H1 (cell line): ENCODE measurements around the gene ZSCAN10. TPM values are rescaled to one million over a fixed set of nuclear protein-coding genes. Genes with fewer than 3 reads are reported as not detected.

Source experiments
- CTCF ChIA-PET: fragments of 300-600 bp; sonication (Branson Sonifier 250); formaldehyde crosslinking; loops from one replicate; lab custom pipeline; 2021; ENCODE audit not compliant: partially characterized antibody; lab: Charles Lee
- POLR2A ChIA-PET: fragments of 300-600 bp; sonication (Branson Sonifier 250); formaldehyde crosslinking; loops from one replicate; lab custom pipeline; 2021; ENCODE audit warnings: inconsistent platforms; ENCODE audit not compliant: partially characterized antibody; lab: Charles Lee
- DNase-seq, 2 experiments: peaks; one replicate each; pipeline versions ENCODE4 v3.0.0 to v3.0.0-alpha.2; 2010 to 2022; ENCODE audit warnings: low spot score in 2 of 2, low read depth in 1 of 2, mixed read lengths in 1 of 2
- FAIRE-seq: peaks from 2 replicates; lab custom pipeline; 2011; peaks lifted over from hg19 to GRCh38; lab: Jason Lieb, UNC
- H2AFZ ChIP-seq: 2 replicates; pipeline ENCODE4 v1.8.1; 2012; ENCODE audit warnings: low read length, inconsistent platforms
- H2AK5ac ChIP-seq: 2 replicates; pipeline ENCODE4 v1.6.1; 2013; ENCODE audit warnings: low read depth, low read length
- H2BK120ac ChIP-seq: replicated peaks from 2 replicates; pipeline ENCODE3; 2013; ENCODE audit warnings: low read depth, low read length, inconsistent platforms
- H2BK12ac ChIP-seq: 2 replicates; pipeline ENCODE4 v1.6.1; 2013; ENCODE audit warnings: low read depth, low read length
- H2BK15ac ChIP-seq: 2 replicates; pipeline ENCODE4 v1.6.1; 2013; ENCODE audit warnings: low read length
- H2BK20ac ChIP-seq: 2 replicates; pipeline ENCODE4 v1.6.1; 2013; ENCODE audit warnings: low read length
- H2BK5ac ChIP-seq: 2 replicates; pipeline ENCODE4 v1.6.1; 2013; ENCODE audit warnings: low read depth, low read length
- H3K14ac ChIP-seq: 2 replicates; pipeline ENCODE4 v1.6.1; 2013; ENCODE audit warnings: inconsistent platforms; ENCODE audit not compliant: insufficient read length
- H3K18ac ChIP-seq: 2 replicates; pipeline ENCODE4 v1.6.1; 2013; ENCODE audit warnings: low read length; ENCODE audit errors: extremely low read depth
- H3K23ac ChIP-seq: 2 replicates; pipeline ENCODE4 v1.6.1; 2013; ENCODE audit warnings: inconsistent platforms; ENCODE audit not compliant: insufficient read length
- H3K23me2 ChIP-seq: 2 replicates; pipeline ENCODE4 v1.6.1; 2013; ENCODE audit warnings: low read depth, low read length
- H3K27ac ChIP-seq: 2 replicates; pipeline ENCODE4 v1.6.1; 2011; ENCODE audit warnings: low read depth, low read length, inconsistent platforms
- H3K27me3 ChIP-seq, 4 experiments: replicated peaks in 1 of 4; 1 replicate in 1 of 4; 2 replicates in 3 of 4; pipeline versions ENCODE4 v1.6.1 to v1.8.1; 2011 to 2013; ENCODE audit warnings: low read length in 3 of 4, mild to moderate bottlenecking in 3 of 4, inconsistent platforms in 2 of 4, mixed read lengths in 2 of 4, moderate library complexity in 1 of 4; ENCODE audit not compliant: control insufficient read depth in 3 of 4, insufficient read depth in 3 of 4; ENCODE audit errors: extremely low read depth in 1 of 4
- H3K36me3 ChIP-seq, 4 experiments: 2 replicates each; pipeline versions ENCODE4 v1.6.1 to v1.8.1; 2011 to 2013; ENCODE audit warnings: mild to moderate bottlenecking in 4 of 4, low read length in 3 of 4, moderate library complexity in 2 of 4, control low read depth in 1 of 4, inconsistent platforms in 1 of 4; ENCODE audit not compliant: insufficient read depth in 4 of 4, control insufficient read depth in 2 of 4
- H3K4ac ChIP-seq: replicated peaks from 2 replicates; pipeline ENCODE3; 2013; ENCODE audit warnings: low read length, low read depth, mixed read lengths, inconsistent platforms; ENCODE audit not compliant: insufficient read length
- H3K4me1 ChIP-seq, 4 experiments: replicated peaks in 1 of 4; 1 replicate in 1 of 4; 2 replicates in 3 of 4; pipeline versions ENCODE4 v1.6.1 to v1.8.1; 2011 to 2013; ENCODE audit warnings: low read length in 3 of 4, inconsistent platforms in 2 of 4, mixed read lengths in 1 of 4; ENCODE audit not compliant: insufficient read depth in 4 of 4, control insufficient read depth in 3 of 4
- H3K4me2 ChIP-seq, 2 experiments: 2 replicates each; pipeline versions ENCODE4 v1.6.1 to v1.8.1; 2011 to 2013; ENCODE audit warnings: low read depth in 2 of 2, low read length in 2 of 2, control low read depth in 1 of 2, inconsistent platforms in 1 of 2, mild to moderate bottlenecking in 1 of 2; ENCODE audit not compliant: insufficient read depth in 1 of 2
- H3K4me3 ChIP-seq, 4 experiments: fragments of 200-600, 300-600 bp in 1 of 4; sonication (generic), shearing (Covaris generic), sonication (Bioruptor Twin) in 1 of 4; 2 replicates each; pipeline versions ENCODE4 v1.5.1 to v1.8.1; 2011 to 2016; ENCODE audit warnings: low read length in 4 of 4, low read depth in 3 of 4, control low read depth in 2 of 4, inconsistent platforms in 2 of 4, mild to moderate bottlenecking in 2 of 4, mixed read lengths in 1 of 4, moderate library complexity in 1 of 4; ENCODE audit not compliant: insufficient read depth in 2 of 4; ENCODE audit errors: extremely low read depth in 1 of 4
- H3K56ac ChIP-seq: replicated peaks from 2 replicates; pipeline ENCODE3; 2013; ENCODE audit warnings: low read depth, mild to moderate bottlenecking, mixed read lengths, low read length, inconsistent platforms; ENCODE audit not compliant: insufficient read length
- H3K79me1 ChIP-seq: 2 replicates; pipeline ENCODE4 v1.6.1; 2013; ENCODE audit warnings: low read depth, low read length, control low read depth
- H3K79me2 ChIP-seq, 2 experiments: 2 replicates each; pipeline versions ENCODE4 v1.6.1 to v1.8.1; 2012 to 2013; ENCODE audit warnings: low read length in 2 of 2, mild to moderate bottlenecking in 2 of 2, inconsistent platforms in 1 of 2; ENCODE audit not compliant: insufficient read depth in 2 of 2, control insufficient read depth in 1 of 2
- H3K9ac ChIP-seq, 4 experiments: replicated peaks in 1 of 4; 1 replicate in 1 of 4; 2 replicates in 3 of 4; pipeline versions ENCODE4 v1.6.1 to v1.8.1; 2011 to 2013; ENCODE audit warnings: low read depth in 3 of 4, low read length in 3 of 4, control low read depth in 2 of 4, mild to moderate bottlenecking in 2 of 4, moderate library complexity in 2 of 4, inconsistent platforms in 1 of 4; ENCODE audit errors: extremely low read depth in 1 of 4
- H3K9me3 ChIP-seq, 2 experiments: 2 replicates each; pipeline versions ENCODE4 v1.6.1 to v1.8.1; 2012 to 2013; ENCODE audit warnings: mild to moderate bottlenecking in 2 of 2, moderate library complexity in 2 of 2, control low read depth in 1 of 2, inconsistent platforms in 1 of 2, low read depth in 1 of 2, low read length in 1 of 2, mixed read lengths in 1 of 2; ENCODE audit not compliant: insufficient read depth in 2 of 2
- H4K20me1 ChIP-seq, 2 experiments: replicated peaks in 1 of 2; 2 replicates each; pipeline versions ENCODE3 to v1.8.1; 2011 to 2013; ENCODE audit warnings: inconsistent platforms in 2 of 2, low read length in 2 of 2, mild to moderate bottlenecking in 1 of 2; ENCODE audit not compliant: insufficient read depth in 2 of 2, control insufficient read depth in 1 of 2
- H4K5ac ChIP-seq: 2 replicates; pipeline ENCODE4 v1.6.1; 2013; ENCODE audit warnings: low read length, low read depth, mixed read lengths, inconsistent platforms; ENCODE audit not compliant: insufficient read length
- H4K8ac ChIP-seq: 2 replicates; pipeline ENCODE4 v1.8.0; 2013; ENCODE audit warnings: mild to moderate bottlenecking, moderate library complexity, low read length, inconsistent platforms; ENCODE audit not compliant: insufficient read depth; ENCODE audit errors: extremely low read depth
- H4K91ac ChIP-seq: replicated peaks from 2 replicates; pipeline ENCODE3; 2013; ENCODE audit warnings: low read length, mixed read lengths, inconsistent platforms; ENCODE audit not compliant: insufficient read length
- CBX5 ChIP-seq: fragments of 300-800, 300-1000 bp; sonication (generic); IDR thresholded peaks from 2 replicates; pipeline ENCODE4 v1.7.1; 2016; ENCODE audit warnings: antibody characterized with exemption, low read length, low read depth
- CEBPB ChIP-seq: IDR thresholded peaks from 2 replicates; pipeline ENCODE4 v1.6.1; 2012; ENCODE audit warnings: low read depth, low read length
- EGR1 ChIP-seq: IDR thresholded peaks from 2 replicates; pipeline ENCODE4 v1.6.1; 2011; ENCODE audit warnings: low read depth, low read length, borderline replicate concordance
- GTF2F1 ChIP-seq: IDR thresholded peaks from 2 replicates; pipeline ENCODE4 v1.6.1; 2012; ENCODE audit warnings: low read depth, low read length, improper control_type of control experiment, borderline replicate concordance
- PHF8 ChIP-seq: fragments of 200-600 bp; sonication (generic); conservative IDR thresholded peaks from 2 replicates; pipeline ENCODE4 v1.7.1; 2012; ENCODE audit warnings: low read depth, mild to moderate bottlenecking, inconsistent platforms, low read length, moderate library complexity
- POLR2AphosphoS5 ChIP-seq: IDR thresholded peaks from 2 replicates; pipeline ENCODE4 v1.6.1; 2011; ENCODE audit warnings: low read depth, low read length
- SIRT6 ChIP-seq: IDR thresholded peaks from one replicate; pipeline ENCODE4 v1.7.1; 2012; ENCODE audit warnings: low read length, inconsistent platforms
- TAF1 ChIP-seq: IDR thresholded peaks from 2 replicates; pipeline ENCODE4 v1.6.1; 2011; ENCODE audit warnings: mild to moderate bottlenecking, low read depth, low read length
- TAF7 ChIP-seq: optimal IDR thresholded peaks from 2 replicates; pipeline ENCODE3; 2011; ENCODE audit warnings: low read depth, mild to moderate bottlenecking, inconsistent platforms, low read length, moderate library complexity, borderline replicate concordance
- WGBS, 2 experiments: shearing (Covaris generic) in 1 of 2; methylation state at CpG; one replicate each; pipeline versions ENCODE4 v1.1.6 to v1.1.7; 2013 to 2015; ENCODE audit warnings: low lambda C conversion rate in 2 of 2, mixed read lengths in 2 of 2, inconsistent platforms in 1 of 2, low coverage in 1 of 2, missing lambda C conversion rate in 1 of 2; ENCODE audit not compliant: insufficient replicate concordance in 2 of 2, insufficient coverage in 1 of 2, insufficient read length in 1 of 2; ENCODE audit errors: extremely low coverage in 1 of 2, missing lambda C conversion rate in 1 of 2; 5-methylcytosine and 5-hydroxymethylcytosine counted together
- polyA plus RNA-seq, 7 experiments: library from polyadenylated mRNA; depleted of rRNA in 3 of 7; stranded (reverse) in 5 of 7; unstranded in 2 of 7; fragments of >200 nt in 5 of 7; fragments of 200-250 nt in 2 of 7; gene quantifications; 1 replicate in 5 of 7; 2 replicates in 1 of 7; 4 replicates in 1 of 7; pipeline versions ENCODE4 v1.2.1 to v1.2.3, GENCODE V29; 2011 to 2013; ENCODE audit warnings: missing spikeins in 2 of 7, mixed read lengths in 2 of 7
- total RNA-seq: library from RNA; stranded (reverse); fragmentation: NEBNext Ultra II Directional; extraction: Animal tissue kit (Norgen Biotek cat#: 25700); gene quantifications from 2 replicates; pipeline ENCODE4 v1.2.1, GENCODE V29; 2021
- TF ChIP-seq, protein P1 (sequence below): IDR thresholded peaks from 2 replicates; pipeline ENCODE4 v1.6.1; 2011; ENCODE audit warnings: low read length, improper control_type of control experiment

Gene ZSCAN10
- total and polyA plus RNA-seq, 2 of the 8 experiments (the other 6 are each of a cell fraction or from before 2014, with no cell fraction given) = 209 to 314 TPM

DNA sequence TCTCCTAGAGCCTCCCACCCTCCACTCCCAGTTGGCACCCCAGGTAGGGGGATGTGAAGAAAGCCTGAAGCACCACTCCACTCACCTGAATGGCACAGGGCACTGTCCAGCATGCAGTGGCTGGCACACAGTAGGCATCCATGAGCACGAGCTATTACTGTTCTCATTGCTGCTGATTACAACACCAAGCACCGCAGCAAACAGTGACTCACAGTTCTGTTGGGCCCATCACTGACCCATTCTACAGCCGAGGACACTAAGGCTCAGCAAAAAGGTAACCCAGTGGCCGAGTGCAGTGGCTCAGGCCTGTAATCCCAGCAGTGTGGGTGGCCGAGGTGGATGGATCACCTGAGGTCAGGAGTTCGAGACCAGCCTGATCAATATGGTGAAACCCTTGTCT, 2.7 kb downstream of the ZSCAN10 start:
- FAIRE-seq = no peak

More for the DNA sequence above, 2.7 kb downstream of the ZSCAN10 start:
- Histone ChIP-seq H3K9ac (0 out of 7 replicates have a peak overlapping the region, but pooled peaks of 1 of the 4 experiments have one; percentile 25), H3K4me2 (peak overlapping the region; percentile 82 to 94; a peak in 3 of 4 replicates), H3K27ac (peak overlapping the region; percentile 56; the same call in 1 of the 2 replicates), H2BK5ac (peak overlapping the region; percentile 99), H4K8ac (peak overlapping the region; percentile 1; the same call in 1 of the 2 replicates), H3K79me1 (peaks cover 4% of the 10 kb centered on the region; the same call in 1 of the 2 replicates), H2AK5ac (peak overlapping the region; percentile 57), H3K56ac (peak overlapping the region; percentile 10), H3K23ac (no peak overlapping the region), H2BK12ac (peak overlapping the region; percentile 84), H3K4me3 (peak overlapping the region in 1 of 4 experiments; percentile 35; a peak in 1 of 8 replicates), H3K27me3 (no peaks in the 10 kb centered on the region), H4K5ac (peak overlapping the region; percentile 78), H3K4ac (peak overlapping the region; percentile 95), H3K9me3 (no peaks in the 10 kb centered on the region), H3K4me1 (peaks cover 12 to 27% (median 16%) of the 10 kb centered on the region in 4 experiments), H2BK15ac (peak overlapping the region; percentile 88; the same call in 1 of the 2 replicates), H3K79me2 (peaks cover 11 to 71% of the 10 kb centered on the region in 2 experiments; a peak in 3 of 4 replicates), H2BK20ac (peak overlapping the region; percentile 72), H2AFZ (no peak overlapping the region), H4K91ac (peak overlapping the region; percentile 54), H3K23me2 (peaks cover 20% of the 10 kb centered on the region), H3K36me3 (peaks cover 10 to 22% (median 13%) of the 10 kb centered on the region in 4 experiments), H3K18ac (peak overlapping the region; percentile 36), H3K14ac (no peak overlapping the region), H4K20me1 (peaks cover 0 to 10% of the 10 kb centered on the region in 2 experiments), H2BK120ac (no peak overlapping the region)
- no peak for DNase-seq
- no peak for TF ChIP-seq TAF7
- TF ChIP-seq, protein P1, sequence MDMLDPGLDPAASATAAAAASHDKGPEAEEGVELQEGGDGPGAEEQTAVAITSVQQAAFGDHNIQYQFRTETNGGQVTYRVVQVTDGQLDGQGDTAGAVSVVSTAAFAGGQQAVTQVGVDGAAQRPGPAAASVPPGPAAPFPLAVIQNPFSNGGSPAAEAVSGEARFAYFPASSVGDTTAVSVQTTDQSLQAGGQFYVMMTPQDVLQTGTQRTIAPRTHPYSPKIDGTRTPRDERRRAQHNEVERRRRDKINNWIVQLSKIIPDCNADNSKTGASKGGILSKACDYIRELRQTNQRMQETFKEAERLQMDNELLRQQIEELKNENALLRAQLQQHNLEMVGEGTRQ = no peak
- no peak for TF ChIP-seq GTF2F1
- TF ChIP-seq CEBPB = no peak
- TF ChIP-seq TAF1 = no peak
- TF ChIP-seq SIRT6 = no peak
- TF ChIP-seq PHF8 = no peak
- TF ChIP-seq CBX5 = no peak
- TF ChIP-seq EGR1 = no peak
- no peak; the same call in 1 of the 2 replicates for TF ChIP-seq POLR2AphosphoS5
- ChIA-PET CTCF (interaction anchor here (1.7 to 36.8 kb wide), 7 partner anchors 9 to 65 kb away, joined by 8 to 619 read pairs (median 15); partner anchors contain the start of genes IL32, ZNF205 and ZNF213), POLR2A (interaction anchor here (1.3 to 15.4 kb wide), 14 partner anchors 7 to 89 kb away, joined by 3 to 169 read pairs (median 65); partner anchors contain the start of genes HCFC1R1, IL32, THOC6 and TNFRSF12A)
- 96% methylated on average over 5 of the region's 6 CpGs; no CpG with 5 or more reads in 1 of the 2 experiments for WGBS, 2 experiments
